HL-60 (cell line): ENCODE data around the gene DAP3.
"Not testable (repeated sequence)": the region's sequence is repeated elsewhere in the genome, so short reads cannot be mapped to it uniquely, and the experiment has no call there.

Experiments used
- DNase-seq, 2 experiments: peaks; one replicate each; pipeline ENCODE4 v3.0.0-alpha.2; 2010 to 2020; ENCODE audit warnings: low read depth in 1 of 2, low spot score in 1 of 2
- H3K27ac ChIP-seq: fragments of 250-450 bp; sonication (Bioruptor Pico); replicated peaks from 2 replicates; pipeline ENCODE4 v1.5.1; 2020; ENCODE audit warnings: mild to moderate bottlenecking, moderate library complexity
- H3K27me3 ChIP-seq: fragments of 250-450 bp; sonication (Bioruptor Pico); 2 replicates; pipeline ENCODE4 v1.5.1; 2021; ENCODE audit warnings: mild to moderate bottlenecking, moderate library complexity; ENCODE audit not compliant: insufficient read depth, poor library complexity, severe bottlenecking
- H3K4me3 ChIP-seq: replicated peaks from 2 replicates; pipeline ENCODE4 v1.5.1; 2011; ENCODE audit warnings: mild to moderate bottlenecking, control low read depth, low read length; ENCODE audit not compliant: insufficient read depth
- CTCF ChIP-seq: IDR thresholded peaks from one replicate; pipeline ENCODE4 v1.5.1; 2011; ENCODE audit warnings: low read length, control low read depth, inconsistent platforms; ENCODE audit not compliant: insufficient read depth
- GABPA ChIP-seq: IDR thresholded peaks from 2 replicates; pipeline ENCODE4 v1.6.1; 2012; ENCODE audit warnings: low read depth
- POLR2AphosphoS5 ChIP-seq: IDR thresholded peaks from 2 replicates; pipeline ENCODE4 v1.6.1; 2012; ENCODE audit warnings: low read depth
- REST ChIP-seq: IDR thresholded peaks from 2 replicates; pipeline ENCODE4 v1.6.1; 2012; ENCODE audit warnings: low read depth; ENCODE audit not compliant: insufficient replicate concordance
- SPI1 ChIP-seq: IDR thresholded peaks from 2 replicates; pipeline ENCODE4 v1.6.1; 2012; ENCODE audit warnings: low read depth, mild to moderate bottlenecking, borderline replicate concordance

DAP3 gene

GRCh38 chr1:155703216-155703615 is 14.3 kb downstream of the DAP3 start:
- no peak overlapping the region for H3K27ac ChIP-seq
- H3K27me3 ChIP-seq, result no peaks in the 10 kb centered on the region
- DNase-seq, result no peak
- no peak overlapping the region for H3K4me3 ChIP-seq
- TF ChIP-seq GABPA (no peak), CTCF (no peak), REST (no peak), POLR2AphosphoS5 (no peak), SPI1 (no peak)

DNA sequence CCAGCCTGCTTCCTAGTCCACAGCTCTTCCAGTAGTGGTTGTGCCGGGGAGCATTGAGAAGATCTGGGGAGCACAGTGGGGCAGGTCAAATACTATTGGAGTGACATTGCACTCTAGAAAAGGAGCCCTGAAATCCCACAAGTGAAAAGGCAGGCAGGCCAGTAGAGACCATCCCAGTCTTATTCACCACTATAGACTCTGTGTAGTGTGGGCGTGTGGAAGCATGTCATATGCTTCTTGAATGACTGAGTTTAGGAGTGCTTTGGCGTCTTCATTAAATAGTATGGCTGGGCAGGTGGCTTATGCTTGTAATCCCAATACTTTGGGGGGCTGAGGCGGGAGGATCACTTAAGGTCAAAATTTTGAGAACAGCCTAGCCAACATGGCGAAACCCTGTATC is 15.5 kb downstream of the DAP3 start:
- DNase-seq, H3K27me3 ChIP-seq, H3K27ac ChIP-seq, H3K4me3 ChIP-seq: not testable (repeated sequence)

GRCh38 chr1:155706139-155706538 is 17.2 kb downstream of the DAP3 start:
- TF ChIP-seq SPI1 (no peak), GABPA (no peak), POLR2AphosphoS5 (no peak), CTCF (no peak), REST (no peak)
- Histone ChIP-seq H3K4me3 (no peak overlapping the region), H3K27ac (no peak overlapping the region), H3K27me3 (no peaks in the 10 kb centered on the region)
- no peak for DNase-seq

DNA sequence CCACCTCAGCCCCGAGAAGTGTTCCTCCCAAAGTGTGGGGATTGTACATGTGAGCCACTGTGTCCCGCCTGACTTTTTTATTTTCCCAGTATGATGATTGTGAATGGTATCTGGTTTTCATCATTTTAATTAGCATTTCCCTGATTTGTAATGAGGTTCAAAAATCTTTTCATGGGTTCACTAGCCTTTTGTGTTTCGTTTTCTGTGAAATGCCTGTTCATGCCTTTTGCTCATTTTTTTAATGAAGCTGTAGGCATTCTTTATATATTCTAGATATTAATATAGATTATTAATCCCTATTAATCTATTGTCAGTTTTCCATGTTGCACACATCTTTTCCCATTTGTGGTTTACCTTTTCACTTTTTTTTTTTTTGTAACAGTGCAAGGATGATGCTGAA is 20.5 kb downstream of the DAP3 start:
- no peak for DNase-seq
- no peak overlapping the region for H3K27ac ChIP-seq
- no peak overlapping the region for H3K4me3 ChIP-seq
- H3K27me3 ChIP-seq, result no peaks in the 10 kb centered on the region
- TF ChIP-seq REST, result no peak
- TF ChIP-seq SPI1, result no peak
- no peak for TF ChIP-seq POLR2AphosphoS5
- no peak for TF ChIP-seq CTCF
- TF ChIP-seq GABPA, result no peak

GRCh38 chr1:155711457-155711856 is 22.6 kb downstream of the DAP3 start:
- not testable (repeated sequence) for H3K27me3 ChIP-seq, H3K4me3 ChIP-seq, H3K27ac ChIP-seq, DNase-seq

DNA sequence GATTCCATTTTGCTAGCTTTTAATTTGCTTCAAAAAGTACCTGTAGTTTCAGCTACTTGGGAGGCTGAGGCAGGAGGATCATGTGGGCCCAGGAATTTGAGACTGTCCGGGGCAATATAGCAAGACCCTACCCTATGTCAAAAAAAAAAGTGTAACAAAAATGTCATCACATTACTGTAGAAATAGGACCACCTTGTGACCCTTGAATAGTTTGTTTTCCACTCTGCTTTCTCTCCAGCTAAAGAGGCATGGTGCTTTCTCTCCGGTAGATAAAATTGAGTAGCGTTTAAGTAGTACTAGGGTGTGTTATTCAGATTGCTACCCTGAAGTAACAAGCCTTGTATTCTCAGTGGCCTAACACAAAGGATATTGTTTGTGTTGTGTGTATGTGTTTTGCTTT is 23.7 kb downstream of the DAP3 start:
- DNase-seq, H3K27me3 ChIP-seq, H3K4me3 ChIP-seq, H3K27ac ChIP-seq: not testable (repeated sequence)
